DND-41 (cell line): ENCODE measurements around the gene SLC24A3.

ENCODE experiments used
- ATAC-seq: fragments of 200-7000 bp; cut with Tn5 transposase; 3 replicates; pipeline ENCODE4 v1.9.1; 2021; ENCODE audit warnings: low read depth; ENCODE audit not compliant: insufficient read depth
- DNase-seq: peaks from one replicate; pipeline ENCODE4 v3.0.0-alpha.2; 2020
- H2AFZ ChIP-seq: 2 replicates; pipeline ENCODE4 v1.6.0; 2012; ENCODE audit warnings: low read depth, low read length
- H3K27ac ChIP-seq: 2 replicates; pipeline ENCODE4 v1.5.1; 2012; ENCODE audit warnings: low read length, inconsistent platforms
- H3K27me3 ChIP-seq: fragments of 200-600 bp; sonication (generic); 2 replicates; pipeline ENCODE4 v1.6.0; 2012; ENCODE audit warnings: low read length, mild to moderate bottlenecking, inconsistent platforms; ENCODE audit not compliant: insufficient read depth, poor library complexity
- H3K36me3 ChIP-seq: 2 replicates; pipeline ENCODE4 v1.5.1; 2012; ENCODE audit warnings: low read length, inconsistent platforms; ENCODE audit not compliant: insufficient read depth
- H3K4me1 ChIP-seq: 2 replicates; pipeline ENCODE4 v1.5.1; 2012; ENCODE audit warnings: mild to moderate bottlenecking, low read length; ENCODE audit not compliant: insufficient read depth
- H3K4me2 ChIP-seq: 2 replicates; pipeline ENCODE4 v1.6.0; 2012; ENCODE audit warnings: mild to moderate bottlenecking, moderate library complexity, low read length, inconsistent platforms; ENCODE audit not compliant: insufficient read depth
- H3K4me3 ChIP-seq, 2 experiments: fragments of 200-600 bp in 1 of 2; shearing (Covaris generic) in 1 of 2; 2 replicates each; pipeline ENCODE4 v1.5.1; 2012 to 2016; ENCODE audit warnings: inconsistent platforms in 2 of 2, low read length in 2 of 2, mild to moderate bottlenecking in 2 of 2, low read depth in 1 of 2, moderate library complexity in 1 of 2
- H3K79me2 ChIP-seq: 2 replicates; pipeline ENCODE4 v1.6.0; 2012; ENCODE audit warnings: low read length, inconsistent platforms; ENCODE audit not compliant: insufficient read depth
- H3K9ac ChIP-seq: 2 replicates; pipeline ENCODE4 v1.6.0; 2012; ENCODE audit warnings: low read depth, mild to moderate bottlenecking, inconsistent platforms, low read length, moderate library complexity
- H3K9me3 ChIP-seq: 2 replicates; pipeline ENCODE4 v1.5.1; 2012; ENCODE audit warnings: low read length, moderate library complexity, mild to moderate bottlenecking, inconsistent platforms; ENCODE audit not compliant: insufficient read depth, severe bottlenecking
- H4K20me1 ChIP-seq: 2 replicates; pipeline ENCODE4 v1.6.0; 2012; ENCODE audit warnings: low read length; ENCODE audit not compliant: insufficient read depth
- EZH2 ChIP-seq: IDR thresholded peaks from 3 replicates; pipeline ENCODE4 v1.6.1; 2012; ENCODE audit warnings: borderline replicate concordance, low read depth, mild to moderate bottlenecking, moderate library complexity, low read length, inconsistent platforms; ENCODE audit not compliant: severe bottlenecking
- TF ChIP-seq, protein P1 (sequence below): IDR thresholded peaks from 2 replicates; pipeline ENCODE4 v1.5.1; 2012; ENCODE audit warnings: borderline replicate concordance, low read length, moderate library complexity, mild to moderate bottlenecking; ENCODE audit not compliant: poor library complexity, severe bottlenecking; ENCODE audit errors: extremely low read depth

SLC24A3 gene

DNA sequence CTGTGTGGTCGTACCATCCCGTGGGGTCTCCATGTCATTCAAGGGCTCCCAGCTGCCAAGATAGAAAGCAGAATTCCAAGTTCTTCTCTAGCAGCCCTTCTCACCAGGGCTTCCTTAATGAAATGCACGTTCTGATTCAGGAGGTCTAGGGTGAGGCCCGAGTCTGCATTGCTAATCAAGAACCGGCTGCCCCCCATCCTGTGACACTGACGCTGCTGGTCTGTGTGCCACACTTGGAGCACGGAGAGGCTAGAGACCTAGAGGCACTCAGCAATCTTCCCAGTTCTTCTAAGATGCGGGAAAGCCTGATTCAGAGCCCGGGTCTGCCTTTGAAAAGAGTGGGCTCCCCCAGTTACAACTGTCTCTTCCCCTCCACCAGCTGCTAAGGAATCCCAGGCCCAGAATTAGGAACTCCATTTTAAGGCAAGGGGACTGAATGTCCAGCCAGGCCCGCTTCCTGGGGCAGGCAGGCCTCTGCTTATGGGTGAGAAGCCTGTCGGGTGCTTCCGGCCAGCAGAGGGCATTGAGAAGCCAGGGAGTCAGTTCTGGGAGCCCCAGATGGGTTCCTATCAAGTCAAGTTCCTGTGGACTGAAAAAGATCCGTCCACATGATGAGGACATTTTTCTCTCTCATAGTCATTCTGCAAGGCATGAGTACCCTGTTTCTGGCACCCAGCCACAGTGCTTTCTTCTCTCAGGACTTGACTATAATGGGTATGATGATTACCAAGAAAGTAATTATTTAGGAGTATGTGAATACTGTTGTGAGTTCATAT is 475.8 kb downstream of the SLC24A3 start:
- DNase-seq (no peak), ATAC-seq (no peak)
- no peaks in the 10 kb centered on the region for H3K9me3 ChIP-seq
- no peak overlapping the region for H3K4me3 ChIP-seq
- no peak overlapping the region for H3K27ac ChIP-seq
- H3K36me3 ChIP-seq = no peaks in the 10 kb centered on the region
- no peak overlapping the region for H3K9ac ChIP-seq
- no peak for TF ChIP-seq EZH2
- TF ChIP-seq, protein P1, sequence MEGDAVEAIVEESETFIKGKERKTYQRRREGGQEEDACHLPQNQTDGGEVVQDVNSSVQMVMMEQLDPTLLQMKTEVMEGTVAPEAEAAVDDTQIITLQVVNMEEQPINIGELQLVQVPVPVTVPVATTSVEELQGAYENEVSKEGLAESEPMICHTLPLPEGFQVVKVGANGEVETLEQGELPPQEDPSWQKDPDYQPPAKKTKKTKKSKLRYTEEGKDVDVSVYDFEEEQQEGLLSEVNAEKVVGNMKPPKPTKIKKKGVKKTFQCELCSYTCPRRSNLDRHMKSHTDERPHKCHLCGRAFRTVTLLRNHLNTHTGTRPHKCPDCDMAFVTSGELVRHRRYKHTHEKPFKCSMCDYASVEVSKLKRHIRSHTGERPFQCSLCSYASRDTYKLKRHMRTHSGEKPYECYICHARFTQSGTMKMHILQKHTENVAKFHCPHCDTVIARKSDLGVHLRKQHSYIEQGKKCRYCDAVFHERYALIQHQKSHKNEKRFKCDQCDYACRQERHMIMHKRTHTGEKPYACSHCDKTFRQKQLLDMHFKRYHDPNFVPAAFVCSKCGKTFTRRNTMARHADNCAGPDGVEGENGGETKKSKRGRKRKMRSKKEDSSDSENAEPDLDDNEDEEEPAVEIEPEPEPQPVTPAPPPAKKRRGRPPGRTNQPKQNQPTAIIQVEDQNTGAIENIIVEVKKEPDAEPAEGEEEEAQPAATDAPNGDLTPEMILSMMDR = no peak
- H3K79me2 ChIP-seq = no peaks in the 10 kb centered on the region
- no peak overlapping the region for H3K4me2 ChIP-seq
- no peaks in the 10 kb centered on the region for H3K27me3 ChIP-seq
- no peaks in the 10 kb centered on the region for H3K4me1 ChIP-seq
- H4K20me1 ChIP-seq = no peaks in the 10 kb centered on the region
- H2AFZ ChIP-seq = no peak overlapping the region

DNA sequence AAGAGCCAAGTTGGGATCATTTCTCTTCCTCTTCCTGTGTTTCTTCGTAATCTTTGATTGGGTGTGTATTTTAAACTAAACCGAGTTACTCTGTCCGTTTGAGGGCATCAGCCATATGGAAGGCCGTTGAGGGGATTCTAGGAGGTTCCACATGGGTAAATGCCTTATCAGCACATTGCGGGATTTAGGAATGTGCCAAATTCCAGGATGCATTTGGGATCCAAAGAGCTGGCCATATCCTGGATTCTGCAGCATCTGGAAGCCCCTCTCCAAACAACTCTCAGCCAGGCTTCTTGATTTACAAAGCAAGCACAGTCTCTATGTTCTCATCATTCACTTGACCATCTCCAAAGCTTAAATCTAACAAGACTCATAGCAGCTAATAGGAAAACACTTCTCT is 478.0 kb downstream of the SLC24A3 start:
- Histone ChIP-seq H3K36me3 (no peaks in the 10 kb centered on the region), H3K9me3 (no peaks in the 10 kb centered on the region), H3K4me1 (no peaks in the 10 kb centered on the region), H4K20me1 (no peaks in the 10 kb centered on the region), H3K27me3 (no peaks in the 10 kb centered on the region), H3K4me3 (no peak overlapping the region), H3K4me2 (no peak overlapping the region), H3K79me2 (no peaks in the 10 kb centered on the region), H3K27ac (no peak overlapping the region), H2AFZ (no peak overlapping the region), H3K9ac (no peak overlapping the region)
- no peak for TF ChIP-seq EZH2
- TF ChIP-seq, protein P1 = no peak
- DNase-seq = no peak
- ATAC-seq = no peak

DNA sequence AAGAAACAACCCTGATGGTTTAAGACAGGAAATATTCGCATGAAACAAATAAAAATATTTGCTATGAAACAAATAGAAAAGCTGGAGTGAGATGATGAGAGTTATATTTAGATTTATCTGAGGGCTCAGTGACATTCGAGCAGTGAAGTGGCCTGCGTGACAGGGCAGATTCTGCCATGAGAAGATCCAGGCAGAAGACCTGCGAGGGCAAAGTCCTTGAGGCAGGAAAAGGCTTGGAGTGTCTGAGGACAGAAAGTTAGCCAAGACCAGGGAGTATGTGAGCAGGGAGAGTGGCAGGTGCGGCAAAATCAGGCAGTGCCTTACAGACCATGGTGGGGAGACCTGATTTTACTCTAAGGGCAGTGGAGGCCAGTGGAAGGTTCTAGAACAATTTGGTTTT is 478.7 kb downstream of the SLC24A3 start:
- no peaks in the 10 kb centered on the region for H3K4me1 ChIP-seq
- H3K27ac ChIP-seq = no peak overlapping the region
- H3K36me3 ChIP-seq = no peaks in the 10 kb centered on the region
- no peak overlapping the region for H2AFZ ChIP-seq
- no peak for ATAC-seq
- no peak overlapping the region for H3K4me2 ChIP-seq
- no peak for DNase-seq
- no peaks in the 10 kb centered on the region for H4K20me1 ChIP-seq
- H3K9ac ChIP-seq = no peak overlapping the region
- no peaks in the 10 kb centered on the region for H3K27me3 ChIP-seq
- no peak overlapping the region for H3K4me3 ChIP-seq
- TF ChIP-seq, protein P1 = no peak
- TF ChIP-seq EZH2 = no peak
- no peaks in the 10 kb centered on the region for H3K79me2 ChIP-seq
- no peaks in the 10 kb centered on the region for H3K9me3 ChIP-seq
